Measurements from ENCODE around the gene MEIS2.

GRCh38 chr15:36942248-36942827 is 158.0 kb downstream of the MEIS2 start:
- TF ChIP-seq CTCF (IDR thresholded peaks at IDR 0.05) (no peak), EP300 (IDR thresholded peaks at IDR 0.05) (no peak), POLR2A (IDR thresholded peaks at IDR 0.05) (no peak)
